SU-DHL-6 (cell line): ENCODE measurements around the gene FHL1.

ENCODE experiments used
- EZH2phosphoT487 ChIP-seq: fragments of 200-600 bp; sonication (generic), shearing (Covaris generic); conservative IDR thresholded peaks from 2 replicates; pipeline ENCODE4 v1.6.1; 2018; ENCODE audit warnings: mild to moderate bottlenecking, antibody characterized with exemption, low read length, moderate library complexity, mixed read lengths
- TF ChIP-seq, protein P1 (sequence below): fragments of 200-600 bp; sonication (generic); IDR thresholded peaks from one replicate; pipeline ENCODE4 v1.5.1; 2017; ENCODE audit warnings: antibody characterized with exemption, mild to moderate bottlenecking, low read length, moderate library complexity; ENCODE audit not compliant: insufficient read depth, poor library complexity, severe bottlenecking

DNA sequence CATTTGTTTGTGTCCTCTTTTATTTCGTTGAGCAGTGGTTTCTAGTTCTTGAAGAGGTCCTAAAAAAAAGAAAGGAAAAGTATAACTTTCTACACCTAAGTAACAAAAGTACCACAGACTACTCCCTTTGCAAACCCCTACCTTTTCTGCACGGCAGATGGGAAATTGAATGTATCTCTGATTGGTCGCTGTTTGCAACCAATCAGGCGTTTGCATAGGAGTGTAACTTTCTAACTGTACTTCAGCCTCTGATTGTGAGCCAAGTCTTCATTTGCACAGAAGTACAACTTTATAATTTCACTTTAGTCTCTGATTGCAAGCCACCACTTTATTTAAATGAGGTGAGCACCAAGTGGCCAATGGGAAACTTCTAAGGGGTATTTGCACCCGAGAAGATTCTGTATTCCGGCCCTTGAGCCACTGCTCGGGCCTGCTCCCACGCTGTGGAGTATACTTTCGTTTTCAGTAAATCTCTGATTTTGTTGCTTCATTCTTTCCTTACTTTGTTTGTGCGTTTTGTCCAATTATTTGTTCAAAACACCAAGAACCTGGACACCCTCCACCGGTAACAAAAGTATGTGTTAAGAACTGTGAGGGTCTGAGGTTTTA lies 40.3 kb upstream of the FHL1 start:
- TF ChIP-seq, protein P1, sequence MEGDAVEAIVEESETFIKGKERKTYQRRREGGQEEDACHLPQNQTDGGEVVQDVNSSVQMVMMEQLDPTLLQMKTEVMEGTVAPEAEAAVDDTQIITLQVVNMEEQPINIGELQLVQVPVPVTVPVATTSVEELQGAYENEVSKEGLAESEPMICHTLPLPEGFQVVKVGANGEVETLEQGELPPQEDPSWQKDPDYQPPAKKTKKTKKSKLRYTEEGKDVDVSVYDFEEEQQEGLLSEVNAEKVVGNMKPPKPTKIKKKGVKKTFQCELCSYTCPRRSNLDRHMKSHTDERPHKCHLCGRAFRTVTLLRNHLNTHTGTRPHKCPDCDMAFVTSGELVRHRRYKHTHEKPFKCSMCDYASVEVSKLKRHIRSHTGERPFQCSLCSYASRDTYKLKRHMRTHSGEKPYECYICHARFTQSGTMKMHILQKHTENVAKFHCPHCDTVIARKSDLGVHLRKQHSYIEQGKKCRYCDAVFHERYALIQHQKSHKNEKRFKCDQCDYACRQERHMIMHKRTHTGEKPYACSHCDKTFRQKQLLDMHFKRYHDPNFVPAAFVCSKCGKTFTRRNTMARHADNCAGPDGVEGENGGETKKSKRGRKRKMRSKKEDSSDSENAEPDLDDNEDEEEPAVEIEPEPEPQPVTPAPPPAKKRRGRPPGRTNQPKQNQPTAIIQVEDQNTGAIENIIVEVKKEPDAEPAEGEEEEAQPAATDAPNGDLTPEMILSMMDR, result no peak
- no peak for TF ChIP-seq EZH2phosphoT487
